ENCODE data around the gene MAML3. TPM values are rescaled to one million over a fixed set of nuclear protein-coding genes. Genes with fewer than 3 reads are reported as not detected.
A peak's percentile ranks its signal among the peaks of the same experiment; 100 is the strongest.

The MAML3 gene
- total RNA-seq, 1 donor from 2014 or later = 8.1 TPM

- Mint-ChIP-seq H3K4me1 (ENCODE audit: low read depth, unreplicated experiment) (peaks cover 15% of the 10 kb centered on the region), H3K27me3 (ENCODE audit: low read depth, unreplicated experiment) (peaks cover 1% of the 10 kb centered on the region), H3K4me3 (ENCODE audit: unreplicated experiment) (no peak overlapping the region), H3K27ac (ENCODE audit: unreplicated experiment) (no peak overlapping the region), H3K9me3 (ENCODE audit: unreplicated experiment) (no peaks in the 10 kb centered on the region), H3K36me3 (ENCODE audit: low read depth, unreplicated experiment) (no peaks in the 10 kb centered on the region)
- DNase-seq (ENCODE audit: low read depth) = no peak
- Histone ChIP-seq H3K27ac (ENCODE audit: low read depth, low read length) (no peak overlapping the region), H4K20me1 (ENCODE audit: insufficient read depth, low read length) (no peaks in the 10 kb centered on the region), H3K79me2 (ENCODE audit: insufficient read depth, low read length) (no peaks in the 10 kb centered on the region), H3K9ac (ENCODE audit: low read length) (no peak overlapping the region), H3K9me3 (ENCODE audit: insufficient read depth, low read depth, low read length) (no peaks in the 10 kb centered on the region), H2AFZ (ENCODE audit: low read depth, low read length) (no peak overlapping the region), H3K36me3 (ENCODE audit: insufficient read depth, low read length) (no peaks in the 10 kb centered on the region), H3K4me2 (ENCODE audit: low read length) (peak overlapping the region; percentile 14), H3K27me3 (ENCODE audit: insufficient read depth, low read length) (no peaks in the 10 kb centered on the region), H3K4me1 (ENCODE audit: insufficient read depth, low read length) (peaks cover 3% of the 10 kb centered on the region), H3K4me3 (ENCODE audit: insufficient read depth, low read depth, low read length) (no peak overlapping the region)
- TF ChIP-seq CTCF (IDR thresholded peaks at IDR 0.05; ENCODE audit: insufficient read depth, low read depth, low read length) = no peak
- no peak for TF ChIP-seq EZH2 (IDR thresholded peaks at IDR 0.05; ENCODE audit: insufficient read depth, low read length)
- no peak for FAIRE-seq
Observed at GRCh38 chr4:139763672-139764071, 390.3 kb downstream of the MAML3 start.

- Mint-ChIP-seq H3K27me3 (ENCODE audit: low read depth, unreplicated experiment) (peaks cover 1% of the 10 kb centered on the region), H3K4me1 (ENCODE audit: low read depth, unreplicated experiment) (peaks cover 15% of the 10 kb centered on the region), H3K9me3 (ENCODE audit: unreplicated experiment) (no peaks in the 10 kb centered on the region), H3K4me3 (ENCODE audit: unreplicated experiment) (no peak overlapping the region), H3K36me3 (ENCODE audit: low read depth, unreplicated experiment) (no peaks in the 10 kb centered on the region), H3K27ac (ENCODE audit: unreplicated experiment) (no peak overlapping the region)
- TF ChIP-seq CTCF (IDR thresholded peaks at IDR 0.05; ENCODE audit: insufficient read depth, low read depth, low read length) = no peak
- TF ChIP-seq EZH2 (IDR thresholded peaks at IDR 0.05; ENCODE audit: insufficient read depth, low read length) = no peak
- no peak overlapping the region for H3K4me3 ChIP-seq (ENCODE audit: insufficient read depth, low read depth, low read length)
- no peaks in the 10 kb centered on the region for H3K36me3 ChIP-seq (ENCODE audit: insufficient read depth, low read length)
- no peaks in the 10 kb centered on the region for H3K27me3 ChIP-seq (ENCODE audit: insufficient read depth, low read length)
- no peaks in the 10 kb centered on the region for H3K79me2 ChIP-seq (ENCODE audit: insufficient read depth, low read length)
- H3K4me1 ChIP-seq (ENCODE audit: insufficient read depth, low read length) = peaks cover 3% of the 10 kb centered on the region
- H3K4me2 ChIP-seq (ENCODE audit: low read length) = no peak overlapping the region
- H3K9me3 ChIP-seq (ENCODE audit: insufficient read depth, low read depth, low read length) = no peaks in the 10 kb centered on the region
- H3K27ac ChIP-seq (ENCODE audit: low read depth, low read length) = no peak overlapping the region
- FAIRE-seq (no peak), DNase-seq (ENCODE audit: low read depth) (no peak)
- H3K9ac ChIP-seq (ENCODE audit: low read length) = no peak overlapping the region
- H4K20me1 ChIP-seq (ENCODE audit: insufficient read depth, low read length) = no peaks in the 10 kb centered on the region
- no peak overlapping the region for H2AFZ ChIP-seq (ENCODE audit: low read depth, low read length)
Observed at GRCh38 chr4:139763205-139763604, 390.8 kb downstream of the MAML3 start.

- DNase-seq (ENCODE audit: low read depth) = no peak
- no peak for FAIRE-seq
- Histone ChIP-seq H3K27me3 (ENCODE audit: insufficient read depth, low read length) (no peaks in the 10 kb centered on the region), H3K4me3 (ENCODE audit: insufficient read depth, low read depth, low read length) (no peak overlapping the region), H3K27ac (ENCODE audit: low read depth, low read length) (no peak overlapping the region), H3K36me3 (ENCODE audit: insufficient read depth, low read length) (no peaks in the 10 kb centered on the region), H3K4me2 (ENCODE audit: low read length) (no peak overlapping the region), H4K20me1 (ENCODE audit: insufficient read depth, low read length) (no peaks in the 10 kb centered on the region), H3K4me1 (ENCODE audit: insufficient read depth, low read length) (peaks cover 3% of the 10 kb centered on the region), H3K79me2 (ENCODE audit: insufficient read depth, low read length) (no peaks in the 10 kb centered on the region), H3K9ac (ENCODE audit: low read length) (no peak overlapping the region), H2AFZ (ENCODE audit: low read depth, low read length) (no peak overlapping the region), H3K9me3 (ENCODE audit: insufficient read depth, low read depth, low read length) (no peaks in the 10 kb centered on the region)
- TF ChIP-seq EZH2 (IDR thresholded peaks at IDR 0.05; ENCODE audit: insufficient read depth, low read length) (no peak), CTCF (IDR thresholded peaks at IDR 0.05; ENCODE audit: insufficient read depth, low read depth, low read length) (no peak)
- Mint-ChIP-seq H3K27me3 (ENCODE audit: low read depth, unreplicated experiment) (peaks cover 1% of the 10 kb centered on the region), H3K4me3 (ENCODE audit: unreplicated experiment) (no peak overlapping the region), H3K36me3 (ENCODE audit: low read depth, unreplicated experiment) (no peaks in the 10 kb centered on the region), H3K9me3 (ENCODE audit: unreplicated experiment) (no peaks in the 10 kb centered on the region), H3K27ac (ENCODE audit: unreplicated experiment) (no peak overlapping the region), H3K4me1 (ENCODE audit: low read depth, unreplicated experiment) (peaks cover 15% of the 10 kb centered on the region)
Observed at GRCh38 chr4:139762720-139763119, 391.3 kb downstream of the MAML3 start.

Data from astrocyte (in vitro differentiated cells and primary cell).